Measurements from ENCODE around the gene RIGI.

RIGI gene

DNA sequence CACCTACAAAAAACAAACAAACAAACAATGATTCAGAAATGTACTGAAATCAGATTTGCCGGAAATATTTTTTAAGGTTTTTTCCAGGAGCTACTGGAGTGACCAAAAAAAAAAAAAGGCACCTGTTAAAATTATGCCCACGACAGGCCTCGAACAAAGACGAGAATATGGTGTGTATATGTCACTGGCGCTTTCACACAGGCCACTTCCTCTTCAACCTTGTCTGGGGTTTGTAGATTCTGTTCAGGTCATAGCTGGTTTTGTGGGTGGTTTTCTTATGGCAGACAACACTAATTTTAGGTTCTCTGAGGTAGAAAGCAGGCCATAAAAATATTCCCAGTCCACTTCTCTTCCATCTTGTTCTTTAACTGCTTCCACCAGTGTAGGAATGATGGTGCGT is 40.0 kb upstream of the RIGI start:
- no peak overlapping the region for H3K4me3 ChIP-seq (ENCODE audit: low read length)
- no peak overlapping the region for H3K4me2 ChIP-seq (ENCODE audit: low read length)
- no peaks in the 10 kb centered on the region for H3F3A ChIP-seq (ENCODE audit: control insufficient read depth, insufficient read depth)
- H3K27ac ChIP-seq (ENCODE audit: low read depth, low read length) = no peak overlapping the region
- TF ChIP-seq EZH2phosphoT487 (IDR thresholded peaks at IDR 0.05; ENCODE audit: borderline replicate concordance, low read length) (no peak), CTCF (IDR thresholded peaks at IDR 0.05; ENCODE audit: low read depth, low read length, poor library complexity, severe bottlenecking) (no peak)
- peaks cover 35% of the 10 kb centered on the region for H3K36me3 ChIP-seq (ENCODE audit: control insufficient read depth, low read length)
- no peaks in the 10 kb centered on the region for H3K9me3 ChIP-seq (ENCODE audit: control insufficient read depth, insufficient read depth, low read length)
- H4K20me1 ChIP-seq (ENCODE audit: control insufficient read depth, insufficient read depth, low read depth, low read length) = no peaks in the 10 kb centered on the region
- H3K9me2 ChIP-seq (replicated peaks; ENCODE audit: control insufficient read depth, low read length) = no peaks in the 10 kb centered on the region
- H3K79me2 ChIP-seq (ENCODE audit: control insufficient read depth, low read length) = peaks cover 50% of the 10 kb centered on the region
- H3K4me1 ChIP-seq (ENCODE audit: control insufficient read depth, low read length) = peaks cover 3% of the 10 kb centered on the region
- no peaks in the 10 kb centered on the region for H3K27me3 ChIP-seq (ENCODE audit: control insufficient read depth, low read length)

DNA sequence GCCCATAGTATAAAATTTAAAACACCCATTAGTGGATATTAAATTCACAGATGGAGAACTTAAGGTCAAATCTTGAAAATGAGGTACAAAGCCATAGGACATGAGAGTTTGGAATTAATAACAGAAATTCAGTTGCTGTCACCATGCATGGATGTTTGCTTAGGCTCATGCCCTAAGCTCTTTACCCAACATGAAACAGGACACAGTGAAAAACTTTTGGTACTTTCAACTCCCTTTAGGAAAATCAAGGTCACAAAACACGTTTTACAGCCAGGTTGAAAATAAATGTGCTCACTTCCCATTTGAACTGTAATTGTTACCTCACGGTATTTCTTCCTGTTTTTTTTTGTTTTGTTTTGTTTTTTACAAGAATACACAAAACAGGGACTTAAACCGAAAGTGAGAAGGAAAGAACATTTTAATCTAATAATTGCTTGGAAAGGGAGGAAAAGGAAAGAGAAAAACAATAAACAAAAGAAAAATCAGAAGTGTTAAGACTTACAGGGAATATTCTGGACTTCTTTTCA is 32.5 kb upstream of the RIGI start:
- Histone ChIP-seq H3F3A (ENCODE audit: control insufficient read depth, insufficient read depth) (peaks cover 7% of the 10 kb centered on the region), H3K27me3 (ENCODE audit: control insufficient read depth, low read length) (no peaks in the 10 kb centered on the region), H3K4me3 (ENCODE audit: low read length) (no peak overlapping the region), H3K27ac (ENCODE audit: low read depth, low read length) (no peak overlapping the region), H3K4me1 (ENCODE audit: control insufficient read depth, low read length) (peaks cover 24% of the 10 kb centered on the region), H3K79me2 (ENCODE audit: control insufficient read depth, low read length) (peaks cover 58% of the 10 kb centered on the region), H3K4me2 (ENCODE audit: low read length) (no peak overlapping the region), H3K9me3 (ENCODE audit: control insufficient read depth, insufficient read depth, low read length) (no peaks in the 10 kb centered on the region), H4K20me1 (ENCODE audit: control insufficient read depth, insufficient read depth, low read depth, low read length) (no peaks in the 10 kb centered on the region; the same call in 1 of the 2 replicates), H3K36me3 (ENCODE audit: control insufficient read depth, low read length) (peaks cover 22% of the 10 kb centered on the region), H3K9me2 (replicated peaks; ENCODE audit: control insufficient read depth, low read length) (no peaks in the 10 kb centered on the region)
- TF ChIP-seq CTCF (IDR thresholded peaks at IDR 0.05; ENCODE audit: low read depth, low read length, poor library complexity, severe bottlenecking) (no peak), EZH2phosphoT487 (IDR thresholded peaks at IDR 0.05; ENCODE audit: borderline replicate concordance, low read length) (no peak)

GRCh38 chr9:32554591-32554990 is 28.6 kb upstream of the RIGI start:
- Histone ChIP-seq H3K79me2 (ENCODE audit: control insufficient read depth, low read length) (peaks cover 80% of the 10 kb centered on the region), H3K4me3 (ENCODE audit: low read length) (no peak overlapping the region), H4K20me1 (ENCODE audit: control insufficient read depth, insufficient read depth, low read depth, low read length) (peaks cover 9% of the 10 kb centered on the region), H3K9me3 (ENCODE audit: control insufficient read depth, insufficient read depth, low read length) (no peaks in the 10 kb centered on the region), H3K9me2 (replicated peaks; ENCODE audit: control insufficient read depth, low read length) (no peaks in the 10 kb centered on the region), H3K4me2 (ENCODE audit: low read length) (no peak overlapping the region), H3K36me3 (ENCODE audit: control insufficient read depth, low read length) (peaks cover 40% of the 10 kb centered on the region), H3F3A (ENCODE audit: control insufficient read depth, insufficient read depth) (peaks cover 11% of the 10 kb centered on the region), H3K27ac (ENCODE audit: low read depth, low read length) (no peak overlapping the region), H3K4me1 (ENCODE audit: control insufficient read depth, low read length) (peaks cover 34% of the 10 kb centered on the region), H3K27me3 (ENCODE audit: control insufficient read depth, low read length) (no peaks in the 10 kb centered on the region)
- TF ChIP-seq EZH2phosphoT487 (IDR thresholded peaks at IDR 0.05; ENCODE audit: borderline replicate concordance, low read length) = no peak
- TF ChIP-seq CTCF (IDR thresholded peaks at IDR 0.05; ENCODE audit: low read depth, low read length, poor library complexity, severe bottlenecking) = no peak
